Testis (tissue), 3 donors: Measurements from ENCODE around the gene THRSP. TPM values are rescaled to one million over a fixed set of nuclear protein-coding genes. Genes with fewer than 3 reads are reported as not detected.

Experiments
- DNase-seq: peaks from one replicate; pipeline ENCODE4 v3.0.0-alpha.2; 2019
- H3K27ac ChIP-seq, 2 donors: fragments of 200-600 bp; sonication (generic); one replicate each; pipeline ENCODE4 v1.5.1; 2019
- H3K27me3 ChIP-seq: fragments of 200-600 bp; sonication (generic); one replicate; pipeline ENCODE4 v1.5.1; 2019
- H3K36me3 ChIP-seq: fragments of 200-600 bp; sonication (generic); one replicate; pipeline ENCODE4 v1.5.1; 2017; ENCODE audit warnings: low read depth; ENCODE audit errors: missing control alignments
- H3K4me1 ChIP-seq: fragments of 200-600 bp; sonication (generic); one replicate; pipeline ENCODE4 v1.5.1; 2019
- H3K4me3 ChIP-seq, 2 donors: fragments of 200-600 bp; sonication (generic); one replicate each; pipeline ENCODE4 v1.5.1; 2017 to 2019
- H3K9me3 ChIP-seq: fragments of 200-600 bp; sonication (generic); one replicate; pipeline ENCODE4 v1.5.1; 2017
- CTCF ChIP-seq, 3 experiments: fragments of 450-650 bp in 2 of 3; fragments of 200-600 bp in 1 of 3; sonication (generic) in 1 of 3; IDR thresholded peaks; one replicate each; pipeline ENCODE4 v1.5.1; 2016 to 2019; ENCODE audit warnings: antibody characterized with exemption in 3 of 3, mild to moderate bottlenecking in 2 of 3, moderate library complexity in 1 of 3
- POLR2A ChIP-seq: fragments of 450-650 bp; IDR thresholded peaks from one replicate; pipeline ENCODE4 v1.6.1; 2017; ENCODE audit warnings: antibody characterized with exemption, mild to moderate bottlenecking, moderate library complexity
- WGBS, 2 donors: methylation state at CpG; one replicate each; pipeline ENCODE4 v1.1.5; 2018; 5-methylcytosine and 5-hydroxymethylcytosine counted together
- intact Hi-C: fragments of 100-400 bp; cut with DNase I; formaldehyde crosslinking; loops from one replicate; pipeline ENCODE4 v1.15.1; 2023; ENCODE audit warnings: low total_unique reads
- polyA plus RNA-seq: library from polyadenylated mRNA; stranded (reverse); fragments of 350-450 nt; fragmentation: Illumina TruSeq; extraction: RNeasy Lipid Tissue Mini Kit (QIAGEN cat#74804); gene quantifications from one replicate; pipeline ENCODE4 v1.2.3, GENCODE V29; 2014; ENCODE audit warnings: low read depth, low replicate concordance; ENCODE audit not compliant: insufficient read depth
- total RNA-seq, 2 donors: library from RNA; depleted of rRNA; stranded (reverse); fragments of >200 nt; gene quantifications; one replicate each; pipeline ENCODE4 v1.2.3, GENCODE V29; 2016

The THRSP gene
- total and polyA plus RNA-seq, 3 donors from 2014 or later = 0.31 to 0.37 TPM; not detected in 1

GRCh38 chr11:78094250-78094649, 30.6 kb downstream of the THRSP start:
- Histone ChIP-seq H3K4me3 (no peak overlapping the region), H3K27ac (no peak overlapping the region), H3K36me3 (no peaks in the 10 kb centered on the region), H3K9me3 (no peaks in the 10 kb centered on the region), H3K4me1 (no peaks in the 10 kb centered on the region), H3K27me3 (no peaks in the 10 kb centered on the region)
- no peak for DNase-seq
- intact Hi-C loops = no loop called here
- 96% methylated on average over 2 of the region's 2 CpGs for WGBS, 2 donors
- no peak for TF ChIP-seq POLR2A
- no peak for TF ChIP-seq CTCF (IDR thresholded peaks at IDR 0.05)

GRCh38 chr11:78097666-78098385, 34.2 kb downstream of the THRSP start:
- Histone ChIP-seq H3K36me3 (no peaks in the 10 kb centered on the region), H3K4me3 (no peak overlapping the region), H3K4me1 (no peaks in the 10 kb centered on the region), H3K9me3 (no peaks in the 10 kb centered on the region), H3K27me3 (no peaks in the 10 kb centered on the region), H3K27ac (no peak overlapping the region)
- no peak for TF ChIP-seq CTCF (IDR thresholded peaks at IDR 0.05)
- no peak for DNase-seq
- intact Hi-C loops = no loop called here
- WGBS, 2 donors = 87 to 93% methylated on average over 7 of the region's 7 CpGs

- no peak for TF ChIP-seq CTCF (IDR thresholded peaks at IDR 0.05)
- no peak for TF ChIP-seq POLR2A
- intact Hi-C loops = no loop called here
- WGBS, 2 donors = 89 to 90% methylated on average over 4 of the region's 4 CpGs
- Histone ChIP-seq H3K4me3 (no peak overlapping the region), H3K4me1 (no peaks in the 10 kb centered on the region), H3K27me3 (no peaks in the 10 kb centered on the region), H3K27ac (no peak overlapping the region), H3K9me3 (no peaks in the 10 kb centered on the region), H3K36me3 (no peaks in the 10 kb centered on the region)
- no peak for DNase-seq
Observed at GRCh38 chr11:78099666-78100065, 36.0 kb downstream of the THRSP start.

- Histone ChIP-seq H3K9me3 (no peaks in the 10 kb centered on the region), H3K4me3 (no peak overlapping the region), H3K36me3 (no peaks in the 10 kb centered on the region), H3K27me3 (no peaks in the 10 kb centered on the region), H3K4me1 (no peaks in the 10 kb centered on the region), H3K27ac (no peak overlapping the region)
- 89 to 93% methylated on average over 5 of the region's 5 CpGs for WGBS, 2 donors
- intact Hi-C loops = no loop called here
- TF ChIP-seq CTCF (IDR thresholded peaks at IDR 0.05) (no peak), POLR2A (no peak)
- no peak for DNase-seq
Observed at GRCh38 chr11:78100261-78100660, 36.6 kb downstream of the THRSP start.
